Loucy (cell line): Measurements from ENCODE around the gene TSEN15.

ENCODE experiments used
- H2AFZ ChIP-seq: fragments of 200-600 bp; sonication (generic); 2 replicates; pipeline ENCODE4 v1.6.0; 2016; ENCODE audit warnings: antibody characterized with exemption, mild to moderate bottlenecking, low read length, moderate library complexity
- H3F3A ChIP-seq: fragments of 200-600 bp; 2 replicates; pipeline ENCODE4 v1.6.0; 2016; ENCODE audit warnings: antibody characterized with exemption, low read depth, mild to moderate bottlenecking
- H3K27me3 ChIP-seq: fragments of 200-600 bp; sonication (generic); 2 replicates; pipeline ENCODE4 v1.6.1; 2014; ENCODE audit warnings: low read length, mild to moderate bottlenecking; ENCODE audit not compliant: insufficient read depth, poor library complexity, severe bottlenecking
- H3K36me3 ChIP-seq: fragments of 200-600 bp; sonication (generic); 2 replicates; pipeline ENCODE4 v1.6.1; 2016; ENCODE audit warnings: low read length; ENCODE audit not compliant: insufficient read depth
- H3K4me1 ChIP-seq: fragments of 200-600 bp; sonication (generic); 2 replicates; pipeline ENCODE4 v1.5.1; 2014; ENCODE audit warnings: low read length, mild to moderate bottlenecking; ENCODE audit not compliant: insufficient read depth, poor library complexity, severe bottlenecking
- H3K4me2 ChIP-seq: fragments of 200-600 bp; sonication (generic); 2 replicates; pipeline ENCODE4 v1.6.0; 2014; ENCODE audit warnings: antibody characterized with exemption, low read length, low read depth, mild to moderate bottlenecking; ENCODE audit not compliant: poor library complexity, severe bottlenecking
- H3K4me3 ChIP-seq: fragments of 200-600 bp; sonication (generic); 2 replicates; pipeline ENCODE4 v1.5.1; 2014; ENCODE audit warnings: low read length, mild to moderate bottlenecking, mixed read lengths; ENCODE audit not compliant: poor library complexity, severe bottlenecking
- H3K79me2 ChIP-seq: fragments of 200-600 bp; sonication (generic); 2 replicates; pipeline ENCODE4 v1.6.1; 2014; ENCODE audit warnings: low read length; ENCODE audit not compliant: insufficient read depth
- H3K9ac ChIP-seq: fragments of 200-600 bp; sonication (generic); 2 replicates; pipeline ENCODE4 v1.6.0; 2014; ENCODE audit warnings: mild to moderate bottlenecking, low read depth, low read length, moderate library complexity; ENCODE audit not compliant: poor library complexity, severe bottlenecking
- H3K9me2 ChIP-seq: fragments of 200-600 bp; sonication (generic); replicated peaks from 2 replicates; pipeline ENCODE4 v1.6.1; 2016; ENCODE audit warnings: low read depth, low read length, mixed read lengths
- H3K9me3 ChIP-seq: fragments of 200-600 bp; sonication (generic); 2 replicates; pipeline ENCODE4 v1.6.1; 2014; ENCODE audit warnings: mild to moderate bottlenecking, antibody characterized with exemption, low read length, low read depth; ENCODE audit not compliant: insufficient read depth
- H4K20me1 ChIP-seq: fragments of 200-600 bp; sonication (generic); 2 replicates; pipeline ENCODE4 v1.6.0; 2014; ENCODE audit warnings: antibody characterized with exemption, low read length, mild to moderate bottlenecking; ENCODE audit not compliant: insufficient read depth, poor library complexity, severe bottlenecking
- EZH2phosphoT487 ChIP-seq: fragments of 200-600 bp; IDR thresholded peaks from 2 replicates; pipeline ENCODE4 v1.6.1; 2018; ENCODE audit warnings: antibody characterized with exemption, mild to moderate bottlenecking, moderate library complexity, borderline replicate concordance
- TF ChIP-seq, protein P1 (sequence below): fragments of 200-600 bp; sonication (generic); conservative IDR thresholded peaks from 2 replicates; pipeline ENCODE4 v1.5.1; 2014; ENCODE audit warnings: mild to moderate bottlenecking, antibody characterized with exemption, low read length

The TSEN15 gene

DNA sequence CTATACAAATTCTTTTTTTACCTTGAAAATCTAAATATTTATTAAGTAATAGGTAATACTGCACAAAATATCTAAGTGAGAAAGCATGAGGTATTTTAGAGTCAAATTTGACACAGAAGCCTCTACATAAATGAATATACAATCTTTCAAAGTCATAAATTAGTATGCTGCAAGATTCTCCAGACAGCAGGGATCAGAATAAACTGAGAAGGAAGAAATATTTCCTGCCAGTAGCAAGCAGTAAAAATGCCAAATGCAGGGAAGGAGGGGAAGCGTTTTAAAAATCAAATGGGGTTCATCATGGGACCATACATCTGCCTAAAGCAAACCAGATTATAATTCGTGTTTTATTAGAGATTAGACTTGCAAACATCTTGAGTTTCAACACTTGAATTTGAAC, 32.9 kb upstream of the TSEN15 start:
- no peaks in the 10 kb centered on the region for H3K79me2 ChIP-seq
- no peaks in the 10 kb centered on the region for H3K36me3 ChIP-seq
- no peaks in the 10 kb centered on the region for H3K27me3 ChIP-seq
- no peaks in the 10 kb centered on the region for H3K9me3 ChIP-seq
- no peak overlapping the region for H2AFZ ChIP-seq
- no peaks in the 10 kb centered on the region for H3K9me2 ChIP-seq
- H3F3A ChIP-seq, result no peaks in the 10 kb centered on the region
- H4K20me1 ChIP-seq, result no peaks in the 10 kb centered on the region
- no peak overlapping the region for H3K4me2 ChIP-seq
- no peaks in the 10 kb centered on the region for H3K4me1 ChIP-seq
- no peak overlapping the region for H3K9ac ChIP-seq
- TF ChIP-seq, protein P1, sequence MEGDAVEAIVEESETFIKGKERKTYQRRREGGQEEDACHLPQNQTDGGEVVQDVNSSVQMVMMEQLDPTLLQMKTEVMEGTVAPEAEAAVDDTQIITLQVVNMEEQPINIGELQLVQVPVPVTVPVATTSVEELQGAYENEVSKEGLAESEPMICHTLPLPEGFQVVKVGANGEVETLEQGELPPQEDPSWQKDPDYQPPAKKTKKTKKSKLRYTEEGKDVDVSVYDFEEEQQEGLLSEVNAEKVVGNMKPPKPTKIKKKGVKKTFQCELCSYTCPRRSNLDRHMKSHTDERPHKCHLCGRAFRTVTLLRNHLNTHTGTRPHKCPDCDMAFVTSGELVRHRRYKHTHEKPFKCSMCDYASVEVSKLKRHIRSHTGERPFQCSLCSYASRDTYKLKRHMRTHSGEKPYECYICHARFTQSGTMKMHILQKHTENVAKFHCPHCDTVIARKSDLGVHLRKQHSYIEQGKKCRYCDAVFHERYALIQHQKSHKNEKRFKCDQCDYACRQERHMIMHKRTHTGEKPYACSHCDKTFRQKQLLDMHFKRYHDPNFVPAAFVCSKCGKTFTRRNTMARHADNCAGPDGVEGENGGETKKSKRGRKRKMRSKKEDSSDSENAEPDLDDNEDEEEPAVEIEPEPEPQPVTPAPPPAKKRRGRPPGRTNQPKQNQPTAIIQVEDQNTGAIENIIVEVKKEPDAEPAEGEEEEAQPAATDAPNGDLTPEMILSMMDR, result no peak
- no peak for TF ChIP-seq EZH2phosphoT487
- no peak overlapping the region for H3K4me3 ChIP-seq

DNA sequence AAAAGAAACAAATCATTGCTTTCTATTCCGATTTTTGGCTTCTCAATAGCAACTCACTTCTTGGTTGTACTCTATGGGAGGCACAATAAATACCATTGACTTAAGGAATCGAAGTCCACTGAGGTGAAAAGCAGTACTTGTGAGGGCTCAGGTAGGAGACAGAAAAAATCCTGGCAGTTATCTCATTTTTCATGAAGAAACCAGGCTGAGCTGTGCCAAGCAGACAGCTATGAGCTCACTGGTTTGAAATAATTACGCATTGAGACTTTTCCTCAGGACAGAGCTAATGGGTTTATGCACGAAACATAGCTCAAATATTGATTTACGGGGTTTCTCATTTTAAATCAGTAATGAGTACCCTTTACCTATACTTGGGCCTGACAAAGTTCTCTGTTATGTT, 32.5 kb upstream of the TSEN15 start:
- H3K4me3 ChIP-seq, result no peak overlapping the region
- H3K4me1 ChIP-seq, result no peaks in the 10 kb centered on the region
- H3K79me2 ChIP-seq, result no peaks in the 10 kb centered on the region
- no peaks in the 10 kb centered on the region for H3F3A ChIP-seq
- H3K9me2 ChIP-seq, result no peaks in the 10 kb centered on the region
- TF ChIP-seq EZH2phosphoT487, result no peak
- TF ChIP-seq, protein P1, result no peak
- H3K9me3 ChIP-seq, result no peaks in the 10 kb centered on the region
- H2AFZ ChIP-seq, result no peak overlapping the region
- H3K9ac ChIP-seq, result no peak overlapping the region
- H3K36me3 ChIP-seq, result no peaks in the 10 kb centered on the region
- H4K20me1 ChIP-seq, result no peaks in the 10 kb centered on the region
- H3K4me2 ChIP-seq, result no peak overlapping the region
- H3K27me3 ChIP-seq, result no peaks in the 10 kb centered on the region

DNA sequence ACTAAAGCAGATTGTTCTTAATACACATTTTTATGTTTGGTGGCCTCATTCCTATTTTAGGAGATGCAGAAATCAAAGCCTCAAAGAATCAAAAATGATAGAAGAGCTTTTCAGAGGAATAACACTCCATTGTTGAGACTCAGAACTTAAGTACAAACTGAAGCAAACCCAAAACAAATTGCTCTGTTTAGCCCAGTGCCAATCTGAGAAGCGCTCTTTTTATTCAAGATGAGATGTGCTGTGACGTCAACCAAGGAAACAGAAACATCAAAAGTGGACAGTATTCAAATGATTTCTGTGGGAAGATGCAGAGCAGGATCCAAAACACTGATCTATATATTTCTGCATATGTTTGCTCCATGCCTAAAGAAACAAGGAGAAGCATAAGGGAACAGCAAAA, 32.0 kb upstream of the TSEN15 start:
- TF ChIP-seq, protein P1, result no peak
- no peak for TF ChIP-seq EZH2phosphoT487
- no peaks in the 10 kb centered on the region for H3K27me3 ChIP-seq
- no peaks in the 10 kb centered on the region for H3F3A ChIP-seq
- no peaks in the 10 kb centered on the region for H3K79me2 ChIP-seq
- no peak overlapping the region for H3K9ac ChIP-seq
- no peak overlapping the region for H3K4me3 ChIP-seq
- no peak overlapping the region for H2AFZ ChIP-seq
- H3K4me1 ChIP-seq, result no peaks in the 10 kb centered on the region
- no peaks in the 10 kb centered on the region for H3K9me3 ChIP-seq
- H3K9me2 ChIP-seq, result no peaks in the 10 kb centered on the region
- H3K36me3 ChIP-seq, result no peaks in the 10 kb centered on the region
- H4K20me1 ChIP-seq, result no peaks in the 10 kb centered on the region
- H3K4me2 ChIP-seq, result no peak overlapping the region
